Measurements from ENCODE around the gene MRPL2. TPM values are rescaled to one million over a fixed set of nuclear protein-coding genes. Genes with fewer than 3 reads are reported as not detected.

Gene MRPL2
- polyA plus RNA-seq, 1 donor (not counting 4 experiments of a cell fraction or from before 2014, with no cell fraction given), result 27.4 TPM

GRCh38 chr6:43060755-43061633 lies 1.8 kb upstream of the MRPL2 start:
- H3K9me3 ChIP-seq (ENCODE audit: control insufficient read depth, low read depth, low read length), result no peaks in the 10 kb centered on the region
- H2AFZ ChIP-seq (ENCODE audit: control insufficient read depth, low read length), result no peak overlapping the region
- no peak overlapping the region for H3K27ac ChIP-seq (ENCODE audit: control insufficient read depth, insufficient read depth, low read length)
- no peaks in the 10 kb centered on the region for H3K27me3 ChIP-seq (ENCODE audit: control insufficient read depth, extremely low read depth, insufficient read depth, low read length)
- dilution Hi-C loops (cut with MboI; ENCODE audit: extremely low pct_ligation_motif_present, low sequenced_read_pairs), result no loop called here
- no peak for DNase-seq (ENCODE audit: low read depth, low spot score)
- H3K9me1 ChIP-seq (ENCODE audit: control insufficient read depth, extremely low read depth, insufficient read depth, low read length), result no peaks in the 10 kb centered on the region
- peaks cover 5 to 8% of the 10 kb centered on the region in 2 experiments for H3K36me3 ChIP-seq (ENCODE audit: control insufficient read depth in 2 of 2, extremely low read depth in 1 of 2, insufficient read depth in 2 of 2, low read length in 2 of 2)
- no peak overlapping the region for H3K9ac ChIP-seq (ENCODE audit: control insufficient read depth, extremely low read depth, insufficient read depth, low read length)
- peak overlapping the region in 1 of 3 experiments; percentile 56 for H3K4me3 ChIP-seq (ENCODE audit: control insufficient read depth in 2 of 3, extremely low read depth in 1 of 3, insufficient read depth in 2 of 3, low read depth in 1 of 3, low read length in 3 of 3)
- peaks cover 12% of the 10 kb centered on the region for H3K4me1 ChIP-seq (ENCODE audit: control insufficient read depth, extremely low read depth, insufficient read depth, low read length)
- no peaks in the 10 kb centered on the region for H4K20me1 ChIP-seq (ENCODE audit: control insufficient read depth, extremely low read depth, insufficient read depth, low read length)
- FAIRE-seq, result no peak
- peaks cover 16% of the 10 kb centered on the region for H3K79me2 ChIP-seq (ENCODE audit: control insufficient read depth, insufficient read depth, low read length)
- TF ChIP-seq CTCF (optimal IDR thresholded peaks at IDR 0.05 in 1 of 3, IDR thresholded peaks at IDR 0.05 in 1 of 3, conservative IDR thresholded peaks at IDR 0.05 in 1 of 3; ENCODE audit: extremely low read depth in 1 of 3, insufficient read depth in 2 of 3, low read length in 3 of 3) (no peak), EZH2 (IDR thresholded peaks at IDR 0.05; ENCODE audit: low read length) (no peak)
- peak overlapping the region; percentile 90 for H3K4me2 ChIP-seq (ENCODE audit: control insufficient read depth, extremely low read depth, insufficient read depth, low read depth, low read length)

GRCh38 chr6:43060034-43060754 lies 960 bp upstream of the MRPL2 start:
- no peaks in the 10 kb centered on the region for H3K9me1 ChIP-seq (ENCODE audit: control insufficient read depth, extremely low read depth, insufficient read depth, low read length)
- DNase-seq (ENCODE audit: low read depth, low spot score), result no peak
- H3K4me1 ChIP-seq (ENCODE audit: control insufficient read depth, extremely low read depth, insufficient read depth, low read length), result peaks cover 12% of the 10 kb centered on the region
- peak overlapping the region; percentile 90 for H3K4me2 ChIP-seq (ENCODE audit: control insufficient read depth, extremely low read depth, insufficient read depth, low read depth, low read length)
- H3K4me3 ChIP-seq (ENCODE audit: control insufficient read depth in 2 of 3, extremely low read depth in 1 of 3, insufficient read depth in 2 of 3, low read depth in 1 of 3, low read length in 3 of 3), result peak overlapping the region; percentile 56 to 99 (median 92)
- peak overlapping the region; percentile 98 for H3K9ac ChIP-seq (ENCODE audit: control insufficient read depth, extremely low read depth, insufficient read depth, low read length)
- H2AFZ ChIP-seq (ENCODE audit: control insufficient read depth, low read length), result peak overlapping the region; percentile 99
- no peak for TF ChIP-seq EZH2 (IDR thresholded peaks at IDR 0.05; ENCODE audit: low read length)
- peak overlapping the region; percentile 99 for H3K27ac ChIP-seq (ENCODE audit: control insufficient read depth, insufficient read depth, low read length)
- dilution Hi-C loops (cut with MboI; ENCODE audit: extremely low pct_ligation_motif_present, low sequenced_read_pairs), result no loop called here
- no peaks in the 10 kb centered on the region for H4K20me1 ChIP-seq (ENCODE audit: control insufficient read depth, extremely low read depth, insufficient read depth, low read length)
- peak; percentile 23 for FAIRE-seq
- H3K79me2 ChIP-seq (ENCODE audit: control insufficient read depth, insufficient read depth, low read length), result peaks cover 16% of the 10 kb centered on the region
- peaks cover 6 to 12% of the 10 kb centered on the region in 2 experiments for H3K36me3 ChIP-seq (ENCODE audit: control insufficient read depth in 2 of 2, extremely low read depth in 1 of 2, insufficient read depth in 2 of 2, low read length in 2 of 2)
- no peaks in the 10 kb centered on the region for H3K27me3 ChIP-seq (ENCODE audit: control insufficient read depth, extremely low read depth, insufficient read depth, low read length)
- H3K9me3 ChIP-seq (ENCODE audit: control insufficient read depth, low read depth, low read length), result no peaks in the 10 kb centered on the region
